PFSK-1 (cell line): ENCODE measurements around the gene ST7.

Source experiments
- POLR2AphosphoS5 ChIP-seq: IDR thresholded peaks from 2 replicates; pipeline ENCODE4 v1.6.1; 2012; ENCODE audit warnings: low read depth, mild to moderate bottlenecking, control low read depth, low read length, moderate library complexity
- SIN3A ChIP-seq: IDR thresholded peaks from 2 replicates; pipeline ENCODE4 v1.6.1; 2012; ENCODE audit warnings: mild to moderate bottlenecking, low read length, moderate library complexity, borderline replicate concordance; ENCODE audit not compliant: insufficient read depth

DNA sequence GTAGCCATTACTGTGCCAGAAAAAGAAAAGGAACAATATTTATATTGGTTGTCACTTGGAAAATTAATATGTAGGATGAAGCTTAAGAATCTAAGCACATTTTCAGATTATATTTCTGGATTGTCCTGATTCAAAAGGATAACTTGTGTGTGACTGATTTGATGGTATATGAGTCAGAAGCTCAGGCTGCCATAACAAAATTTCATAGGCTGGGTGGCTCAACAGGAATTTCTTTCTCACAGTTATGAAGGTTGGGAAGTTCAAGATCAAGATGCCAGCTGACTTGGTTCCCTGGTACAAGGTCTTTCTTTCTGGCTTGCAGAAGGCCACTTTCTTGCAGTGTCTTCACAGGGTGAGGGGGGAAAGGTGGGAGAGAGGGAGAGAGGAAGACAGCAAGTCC, 108.5 kb downstream of the ST7 start:
- TF ChIP-seq POLR2AphosphoS5 (no peak), SIN3A (no peak)
